Measurements from ENCODE around the gene SLAMF6.
"Not testable (repeated sequence)": the region's sequence is repeated elsewhere in the genome, so short reads cannot be mapped to it uniquely, and the experiment has no call there.

SLAMF6 gene

GRCh38 chr1:160522622-160523345 lies at the start of gene SLAMF6:
Gene SLAMF6, minus strand, starts transcription at chr1:160523255. Its CDS starts 63 bp downstream, at chr1:160523192.
- no peak for DNase-seq

- DNase-seq, result no peak
These were observed 47.8 kb upstream of the SLAMF6 start for GRCh38 chr1:160570840-160571239.

DNA sequence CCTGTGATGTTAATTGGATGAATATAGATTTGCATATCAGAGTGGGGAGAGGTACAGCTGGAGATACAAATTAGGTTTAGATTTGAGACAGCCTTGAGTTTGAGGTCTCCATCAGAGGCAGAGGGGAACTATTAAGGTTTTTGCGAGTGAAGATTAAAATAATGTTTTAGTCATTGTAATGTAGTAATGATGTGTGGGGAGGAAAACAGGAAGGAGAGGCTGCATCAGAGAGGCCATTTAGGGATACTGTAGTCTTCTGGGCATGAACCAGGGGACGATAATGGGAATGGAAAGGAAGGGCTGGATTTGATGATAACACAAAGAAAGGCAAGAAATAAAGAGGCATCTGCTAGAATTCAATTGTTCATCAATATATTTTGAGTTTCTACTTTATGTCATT lies 46.8 kb upstream of the SLAMF6 start:
- no peak for DNase-seq

DNA sequence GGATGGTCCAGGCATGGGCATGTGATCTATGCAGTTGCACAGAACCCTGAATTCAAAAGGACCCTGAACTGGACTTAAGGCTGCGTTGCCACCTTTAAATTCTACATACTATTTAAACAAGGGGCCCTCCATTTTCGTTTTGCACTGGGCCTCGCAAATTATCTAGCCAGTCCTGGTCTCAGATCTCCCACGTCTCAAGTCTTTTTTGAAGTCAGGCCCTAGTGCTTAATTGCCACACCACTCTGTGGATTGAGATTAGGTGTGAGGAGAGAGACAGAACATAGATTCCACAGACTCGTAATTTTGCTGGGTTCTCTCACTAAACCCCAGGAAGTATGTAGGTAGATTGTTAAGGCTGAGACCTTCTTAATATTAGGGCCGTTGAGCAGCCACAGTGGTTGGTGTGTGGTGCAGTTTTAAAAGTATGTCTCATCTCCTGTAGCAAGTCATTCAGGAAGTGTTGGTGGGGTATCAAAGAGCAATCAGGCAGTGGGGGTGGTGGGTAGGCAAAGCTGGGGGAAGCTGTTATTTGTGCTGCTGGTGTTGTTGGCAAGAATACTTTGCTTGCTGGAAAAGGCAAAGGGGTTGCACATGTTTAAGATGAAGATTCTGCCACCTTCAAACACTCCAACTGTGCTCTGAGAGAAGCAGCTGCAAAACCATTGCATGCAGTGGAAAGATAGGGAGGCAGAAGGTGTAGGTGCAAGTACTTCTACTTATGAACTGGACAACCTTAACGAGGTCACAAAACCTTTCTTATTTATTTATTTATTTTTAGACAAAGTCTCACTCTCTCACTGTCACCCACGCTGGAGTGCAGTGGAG lies 45.0 kb upstream of the SLAMF6 start:
- DNase-seq, result no peak

- DNase-seq, result no peak
These were observed 44.3 kb upstream of the SLAMF6 start for GRCh38 chr1:160567341-160567740.

DNA sequence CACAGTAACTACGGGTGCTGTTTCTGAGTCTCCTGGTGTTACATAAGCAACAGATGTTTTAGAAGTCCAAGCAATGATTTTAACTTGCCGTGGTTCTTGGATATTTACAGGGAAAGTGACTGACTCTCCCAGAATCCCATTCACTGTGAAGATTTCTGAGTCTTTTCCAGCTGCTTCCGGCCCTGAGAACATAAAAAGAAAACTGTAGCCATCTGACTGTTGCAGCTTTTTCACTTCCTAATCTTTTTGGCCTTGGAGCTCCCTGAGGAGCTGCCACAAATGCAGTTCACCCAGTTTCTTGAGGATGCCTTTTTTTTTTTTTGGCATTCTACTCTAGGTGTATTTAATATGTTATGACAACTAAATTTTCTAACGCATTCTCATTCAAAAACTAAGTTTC lies 42.5 kb upstream of the SLAMF6 start:
- no peak for DNase-seq

GRCh38 chr1:160563230-160563629 lies 40.2 kb upstream of the SLAMF6 start:
- not testable (repeated sequence) for DNase-seq

DNA sequence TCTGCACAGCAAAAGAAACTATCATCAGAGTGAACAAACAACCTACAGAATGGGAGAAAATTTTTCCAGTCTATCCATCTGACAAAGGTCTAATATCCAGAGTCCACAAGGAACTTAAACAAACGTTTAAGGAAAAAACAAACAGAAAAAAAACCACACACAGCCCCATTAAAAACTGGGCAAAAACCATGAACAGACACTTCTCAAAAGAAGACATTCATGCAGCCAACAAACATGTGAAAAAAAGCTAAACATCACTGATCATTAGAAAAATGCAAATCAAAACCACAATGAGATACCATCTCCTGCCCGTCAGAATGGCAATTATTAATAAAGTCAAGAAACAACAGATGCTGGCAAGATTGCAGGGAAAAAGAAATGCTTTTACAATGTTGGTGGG lies 39.7 kb upstream of the SLAMF6 start:
- DNase-seq, result not testable (repeated sequence)

- no peak for DNase-seq
These were observed 37.8 kb upstream of the SLAMF6 start for GRCh38 chr1:160560806-160561205.

DNA sequence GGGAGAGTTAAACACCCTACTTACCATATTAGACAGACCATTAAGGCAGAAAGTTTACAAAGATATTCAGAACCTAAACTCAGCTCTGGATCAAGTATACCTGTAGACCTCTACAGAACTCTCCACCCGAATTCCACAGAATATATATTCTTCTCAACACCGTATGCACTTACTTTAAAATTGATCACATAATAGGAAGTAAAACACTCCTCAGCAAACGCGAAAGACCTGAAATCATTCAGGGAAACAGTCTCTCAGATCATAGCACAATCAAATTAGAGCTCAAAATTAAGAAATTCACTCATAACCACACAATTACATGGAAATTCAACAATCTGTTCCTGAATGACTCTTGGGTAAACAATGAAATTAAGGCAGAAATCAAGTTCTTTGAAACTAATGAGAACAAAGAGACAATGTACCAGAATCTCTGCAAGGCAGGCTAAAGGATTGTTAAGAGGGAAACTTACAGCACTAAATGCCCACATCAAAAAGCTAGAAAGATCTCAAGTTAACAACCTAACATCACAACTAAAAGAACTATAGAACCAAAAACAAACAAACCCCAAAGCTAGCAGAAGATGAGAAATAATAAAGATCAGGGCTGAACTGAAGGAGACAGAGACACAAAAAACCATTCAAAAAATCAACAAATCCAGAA lies 37.1 kb upstream of the SLAMF6 start:
- no peak for DNase-seq

DNA sequence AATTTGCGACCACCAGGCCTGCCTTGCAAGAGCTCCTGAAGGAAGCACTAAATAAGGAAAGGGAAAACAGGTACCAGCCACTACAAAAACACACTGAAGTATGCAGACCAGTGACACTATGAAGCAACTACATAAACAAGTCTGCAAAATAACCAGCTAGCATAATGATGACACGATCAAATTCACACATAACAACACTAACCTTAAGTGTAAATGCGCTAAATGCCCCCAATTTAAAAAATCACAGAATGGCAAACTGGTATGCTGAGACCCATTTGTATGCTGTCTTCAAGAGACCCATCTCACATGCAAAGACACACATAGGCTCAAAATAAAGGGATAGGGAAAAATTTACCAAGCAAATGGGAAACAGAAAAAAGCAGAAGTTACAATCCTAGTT lies 36.4 kb upstream of the SLAMF6 start:
- DNase-seq, result not testable (repeated sequence)

GRCh38 chr1:160558660-160559380 lies 35.8 kb upstream of the SLAMF6 start:
- DNase-seq, result no peak

DNA sequence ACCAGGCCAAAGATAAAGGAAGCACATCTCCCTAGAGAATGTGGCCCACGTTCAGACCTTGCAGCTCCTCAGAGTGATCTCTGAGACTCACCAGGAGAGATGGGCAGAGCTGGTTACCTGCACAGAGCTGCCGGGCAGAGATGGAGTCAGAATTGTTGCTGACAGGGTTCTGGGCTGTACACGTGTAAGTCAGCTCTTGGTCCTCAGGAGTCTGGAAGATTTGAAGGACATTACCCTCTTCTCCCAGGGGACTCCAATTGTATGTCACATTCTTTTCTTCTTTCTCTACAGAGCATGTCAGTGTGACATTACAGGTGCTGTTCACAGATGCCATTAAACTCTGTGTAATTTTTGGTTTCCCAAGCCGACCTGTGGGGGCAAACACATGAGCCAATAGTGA lies 30.7 kb upstream of the SLAMF6 start:
- DNase-seq, result no peak

DNA sequence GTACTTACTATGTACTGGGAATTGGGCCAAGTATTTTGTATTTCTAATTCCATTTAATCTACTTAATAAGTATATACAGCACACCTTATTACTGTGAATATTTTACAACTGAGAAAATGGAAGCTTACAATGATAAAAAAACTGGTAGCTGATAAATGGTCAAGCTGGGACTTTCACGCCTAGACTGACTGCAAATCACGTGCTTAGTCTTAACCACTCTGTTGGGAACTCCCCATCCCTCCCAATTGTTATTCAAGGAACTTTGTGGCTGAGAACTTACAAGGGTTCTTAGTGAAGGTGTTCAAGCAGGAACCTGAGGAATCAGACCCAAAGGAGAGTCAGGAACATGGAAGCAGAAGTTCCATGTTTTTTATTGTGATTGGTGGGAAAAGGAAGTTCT lies 29.4 kb upstream of the SLAMF6 start:
- no peak for DNase-seq

GRCh38 chr1:160550572-160551034 lies 27.5 kb upstream of the SLAMF6 start:
- no peak for DNase-seq

DNA sequence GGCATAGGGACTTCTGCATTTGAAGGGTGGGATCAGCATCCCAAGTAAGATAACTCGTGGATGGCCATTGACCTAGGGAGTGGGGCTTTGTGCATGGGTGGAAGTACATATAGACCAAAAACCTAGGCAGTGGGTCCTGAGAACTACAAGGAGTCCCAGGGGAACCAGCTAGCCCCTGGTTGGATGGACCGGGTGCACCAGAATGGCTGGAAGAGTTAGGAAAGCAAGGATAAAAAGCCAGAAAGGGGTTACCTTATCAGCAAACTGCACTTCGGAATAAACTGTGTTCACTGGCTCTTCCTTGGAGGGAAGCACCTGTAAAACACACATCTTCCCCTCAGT lies 26.6 kb upstream of the SLAMF6 start:
- DNase-seq, result no peak

DNA sequence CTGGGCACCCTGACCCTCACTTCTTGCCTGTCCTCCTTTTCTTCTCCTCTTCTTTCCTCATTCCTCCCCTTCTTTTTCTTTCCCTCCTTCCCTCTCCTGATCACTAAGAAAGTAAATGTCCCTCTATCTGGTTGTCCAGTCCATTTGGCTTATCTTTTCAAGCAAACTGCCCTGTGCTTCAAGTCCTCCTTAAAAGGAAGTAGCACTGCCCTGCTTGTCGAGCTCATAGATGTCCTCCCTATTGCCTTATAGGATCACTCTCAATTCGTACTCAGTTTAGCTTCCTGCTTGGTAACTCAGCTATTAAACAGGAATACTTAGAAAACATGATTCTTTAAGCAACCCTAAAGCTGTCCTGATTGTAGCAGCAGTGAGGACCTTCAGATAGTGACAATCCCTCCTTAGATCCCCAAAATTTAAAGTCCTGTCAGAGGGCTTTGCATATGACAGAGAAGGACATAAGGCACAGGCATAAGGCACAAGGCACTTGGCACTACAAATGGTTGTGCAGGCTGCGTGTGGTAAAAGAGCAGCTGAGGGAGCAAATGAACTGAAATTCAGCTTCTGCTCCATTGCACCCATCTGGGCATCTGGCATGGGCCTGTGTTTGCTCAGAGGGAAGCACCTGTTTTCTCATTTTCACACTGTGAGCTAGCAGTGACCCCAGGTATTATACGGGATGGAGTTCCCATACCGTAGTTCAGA lies 26.1 kb upstream of the SLAMF6 start:
- no peak for DNase-seq

DNA sequence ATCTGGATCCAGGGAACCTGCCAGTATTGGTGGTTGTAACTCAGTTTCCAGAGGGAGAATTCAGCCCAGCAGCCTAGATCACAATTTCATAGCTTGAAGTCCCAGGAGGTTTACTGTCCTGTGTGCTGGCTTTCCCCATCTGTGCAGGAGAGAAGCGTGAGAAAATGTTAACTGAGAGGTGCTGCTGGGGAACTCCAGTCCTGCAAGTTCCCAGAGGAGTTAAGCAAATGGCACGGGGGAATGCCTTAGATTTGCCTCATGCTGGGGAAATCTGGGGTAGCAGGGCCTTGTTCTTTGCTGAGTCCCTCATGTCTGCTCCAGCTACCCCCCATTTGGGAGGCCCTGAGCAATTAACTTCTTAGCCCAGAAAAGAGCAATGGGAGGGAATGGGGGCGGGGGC lies 25.1 kb upstream of the SLAMF6 start:
- no peak for DNase-seq

DNA sequence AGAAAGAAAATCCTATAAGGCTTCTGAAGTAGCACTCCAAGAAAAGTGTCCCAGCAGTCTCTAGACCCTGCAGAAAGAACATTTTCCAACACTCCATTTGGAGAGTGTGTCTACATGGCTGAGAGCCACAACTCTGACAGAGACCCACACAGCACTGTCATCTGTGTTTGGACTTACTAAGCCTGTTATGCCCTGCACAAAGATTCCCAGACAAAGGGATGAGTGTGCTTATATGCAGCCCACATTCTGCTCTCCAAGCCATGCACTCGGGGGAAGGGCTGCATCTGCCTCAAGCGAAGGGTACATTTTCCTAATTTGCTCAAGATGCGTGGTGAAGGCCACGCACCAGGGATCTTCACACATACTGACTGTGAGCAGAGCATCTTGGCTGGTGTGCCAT lies 24.4 kb upstream of the SLAMF6 start:
- no peak for DNase-seq

GRCh38 chr1:160546942-160547341 lies 23.9 kb upstream of the SLAMF6 start:
- DNase-seq, result no peak

DNA sequence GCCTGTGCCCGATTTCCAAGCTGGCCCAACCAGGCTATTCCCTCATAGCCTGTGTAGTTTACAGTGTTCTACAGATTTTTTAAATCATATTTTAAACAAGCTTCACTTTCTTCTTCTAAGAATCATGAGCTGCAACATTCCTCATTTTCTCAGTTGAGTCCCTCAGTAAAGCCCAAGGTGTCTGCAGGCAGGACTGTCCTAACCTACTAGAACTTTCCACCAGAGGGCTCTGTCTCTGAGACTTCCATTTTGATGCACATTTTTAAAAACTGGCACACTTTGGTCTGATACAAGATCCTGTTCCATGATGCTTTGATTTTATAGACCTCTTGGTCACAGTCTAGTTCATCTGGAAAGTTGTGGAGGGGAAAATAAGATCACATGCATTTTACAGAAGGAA lies 21.6 kb upstream of the SLAMF6 start:
- DNase-seq, result no peak

DNA sequence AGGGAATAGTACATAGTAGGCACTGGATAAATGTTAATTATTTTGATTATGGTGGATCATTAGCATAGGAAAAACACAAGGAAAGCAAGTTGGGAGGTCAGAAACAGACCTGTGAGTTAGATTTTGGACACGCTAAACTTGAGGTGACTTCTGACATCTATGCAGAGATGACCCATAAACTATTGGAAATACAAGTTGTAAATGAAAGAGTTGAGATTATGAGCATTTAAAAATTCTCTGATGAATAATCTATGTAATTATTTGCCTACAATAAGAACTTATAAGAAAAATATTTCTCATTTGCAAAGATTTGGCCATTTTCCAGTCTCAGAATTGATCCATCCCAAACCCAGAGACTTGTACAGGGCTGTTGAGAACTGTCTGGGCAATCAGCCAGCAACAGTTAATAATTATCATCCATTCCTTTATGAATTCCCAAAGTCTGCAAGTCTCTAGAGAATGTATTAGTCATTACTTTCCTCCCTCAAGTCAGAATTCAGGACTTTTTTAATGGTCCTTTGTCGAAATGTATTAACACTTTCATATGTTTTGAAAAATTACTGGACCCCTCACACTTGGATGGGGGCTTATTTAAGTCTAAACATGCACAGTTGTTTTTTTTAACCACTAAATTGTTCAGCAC lies 19.4 kb upstream of the SLAMF6 start:
- DNase-seq, result no peak

Data from NCI-H1048 (cell line).